Measurements from ENCODE around the gene COL9A3. TPM values are rescaled to one million over a fixed set of nuclear protein-coding genes. Genes with fewer than 3 reads are reported as not detected.

Gene COL9A3
- polyA plus RNA-seq, 12 donors = 4.5 to 24.9 (median 11.0) TPM; not detected in 1

GRCh38 chr20:62809530-62810428 is 7.1 kb upstream of the COL9A3 start:
- DNase-seq = no peak

- DNase-seq = no peak
Measured at GRCh38 chr20:62811320-62811719, 5.5 kb upstream of the COL9A3 start.

- DNase-seq = no peak
Measured at GRCh38 chr20:62811720-62812119, 5.1 kb upstream of the COL9A3 start.

GRCh38 chr20:62812181-62812906 is 4.5 kb upstream of the COL9A3 start:
- no peak for DNase-seq

- DNase-seq = no peak
Measured at GRCh38 chr20:62812907-62813200, 4.0 kb upstream of the COL9A3 start.

- no peak for DNase-seq
Measured at GRCh38 chr20:62813588-62813987, 3.3 kb upstream of the COL9A3 start.

GRCh38 chr20:62814060-62814708 is 2.7 kb upstream of the COL9A3 start:
- no peak for DNase-seq

- no peak for DNase-seq
Measured at GRCh38 chr20:62814709-62815065, 2.2 kb upstream of the COL9A3 start.

GRCh38 chr20:62815066-62815991 is 1.5 kb upstream of the COL9A3 start:
- DNase-seq = no peak

- no peak for DNase-seq
Measured at GRCh38 chr20:62816031-62816883, 593 bp upstream of the COL9A3 start.

GRCh38 chr20:62817975-62818591 is 1.2 kb downstream of the COL9A3 start:
- DNase-seq = no peak

GRCh38 chr20:62818592-62819493 is 2.0 kb downstream of the COL9A3 start:
- DNase-seq = peak; percentile 67

GRCh38 chr20:62819494-62820174 is 2.8 kb downstream of the COL9A3 start:
- DNase-seq = no peak

GRCh38 chr20:62820208-62820961 is 3.5 kb downstream of the COL9A3 start:
- DNase-seq = no peak

GRCh38 chr20:62820962-62821725 is 4.3 kb downstream of the COL9A3 start:
- no peak for DNase-seq

- no peak for DNase-seq
Measured at GRCh38 chr20:62821726-62822210, 4.9 kb downstream of the COL9A3 start.

All from muscle of arm (tissue), 12 donors.